DOHH2 (cell line): ENCODE measurements around the gene HDDC3.

Source experiments
- H3F3A ChIP-seq: fragments of 200-600 bp; sonication (generic), shearing (Covaris generic); 2 replicates; pipeline ENCODE4 v1.6.0; 2016; ENCODE audit warnings: antibody characterized with exemption, mild to moderate bottlenecking; ENCODE audit not compliant: control insufficient read depth, insufficient read depth
- H3K27ac ChIP-seq: fragments of 200-600 bp; sonication (generic); 2 replicates; pipeline ENCODE4 v1.5.1; 2014; ENCODE audit warnings: low read depth, mild to moderate bottlenecking, low read length, moderate library complexity
- H3K27me3 ChIP-seq: fragments of 200-600 bp; sonication (generic); 2 replicates; pipeline ENCODE4 v1.6.1; 2014; ENCODE audit warnings: mild to moderate bottlenecking, low read length, mixed read lengths; ENCODE audit not compliant: control insufficient read depth
- H3K36me3 ChIP-seq: fragments of 200-600 bp; sonication (generic); 2 replicates; pipeline ENCODE4 v1.6.1; 2014; ENCODE audit warnings: mild to moderate bottlenecking, low read length, moderate library complexity, mixed read lengths; ENCODE audit not compliant: control insufficient read depth
- H3K4me1 ChIP-seq: fragments of 200-600 bp; sonication (generic); 2 replicates; pipeline ENCODE4 v1.6.1; 2014; ENCODE audit warnings: mild to moderate bottlenecking, low read length, mixed read lengths; ENCODE audit not compliant: control insufficient read depth
- H3K4me2 ChIP-seq: fragments of 200-600 bp; sonication (generic); 2 replicates; pipeline ENCODE4 v1.6.0; 2014; ENCODE audit warnings: mild to moderate bottlenecking, low read length, moderate library complexity
- H3K4me3 ChIP-seq: fragments of 200-600 bp; sonication (generic); 2 replicates; pipeline ENCODE4 v1.5.1; 2014; ENCODE audit warnings: mild to moderate bottlenecking, low read length, mixed read lengths
- H3K79me2 ChIP-seq: fragments of 200-600 bp; sonication (generic); 2 replicates; pipeline ENCODE4 v1.6.1; 2014; ENCODE audit warnings: mild to moderate bottlenecking, low read length, mixed read lengths; ENCODE audit not compliant: control insufficient read depth
- H3K9me2 ChIP-seq: fragments of 200-600 bp; sonication (generic); replicated peaks from 2 replicates; pipeline ENCODE4 v1.6.1; 2014; ENCODE audit warnings: mild to moderate bottlenecking, low read length, mixed read lengths; ENCODE audit not compliant: control insufficient read depth
- H3K9me3 ChIP-seq: fragments of 200-600 bp; sonication (generic); 2 replicates; pipeline ENCODE4 v1.6.1; 2014; ENCODE audit warnings: antibody characterized with exemption, low read length, mixed read lengths; ENCODE audit not compliant: control insufficient read depth, insufficient read depth
- H4K20me1 ChIP-seq: fragments of 200-600 bp; sonication (generic); 2 replicates; pipeline ENCODE4 v1.6.0; 2014; ENCODE audit warnings: low read depth, mild to moderate bottlenecking, antibody characterized with exemption, low read length, moderate library complexity; ENCODE audit not compliant: control insufficient read depth, insufficient read depth
- CTCF ChIP-seq: fragments of 200-600 bp; sonication (generic); IDR thresholded peaks from one replicate; pipeline ENCODE4 v1.5.1; 2014; ENCODE audit warnings: antibody characterized with exemption, mild to moderate bottlenecking, low read depth, low read length; ENCODE audit not compliant: poor library complexity, severe bottlenecking
- EZH2phosphoT487 ChIP-seq: fragments of 200-600 bp; sonication (generic); IDR thresholded peaks from 2 replicates; pipeline ENCODE4 v1.6.1; 2017; ENCODE audit warnings: borderline replicate concordance, mild to moderate bottlenecking, antibody characterized with exemption, low read length, moderate library complexity, mixed read lengths

HDDC3 gene

GRCh38 chr15:90902840-90903732 is 29.3 kb downstream of the HDDC3 start, which contains the start of gene MAN2A2:
TSS of gene MAN2A2 (plus strand) at chr15:90903302. CDS start at chr15:90904208, 906 bp downstream.
- no peaks in the 10 kb centered on the region for H3F3A ChIP-seq
- peaks cover 28% of the 10 kb centered on the region for H3K79me2 ChIP-seq
- H3K4me2 ChIP-seq = peak within 1 kb of the TSS; percentile 77
- H3K9me3 ChIP-seq = no peaks in the 10 kb centered on the region
- H3K36me3 ChIP-seq = peaks cover 42% of the 10 kb centered on the region
- peak within 1 kb of the TSS; percentile 78 for H3K4me3 ChIP-seq
- H3K4me1 ChIP-seq = peaks cover 36% of the 10 kb centered on the region
- no peaks in the 10 kb centered on the region for H3K9me2 ChIP-seq
- H3K27ac ChIP-seq = peak within 1 kb of the TSS; percentile 89
- no peaks in the 10 kb centered on the region for H3K27me3 ChIP-seq
- TF ChIP-seq CTCF = no peak
- no peak for TF ChIP-seq EZH2phosphoT487
- H4K20me1 ChIP-seq = no peaks in the 10 kb centered on the region

GRCh38 chr15:90902040-90902839 is 30.1 kb downstream of the HDDC3 start:
- Histone ChIP-seq H3K4me3 (peak overlapping the region; percentile 73), H3K4me1 (peaks cover 44% of the 10 kb centered on the region)

More at GRCh38 chr15:90902040-90902839, 30.1 kb downstream of the HDDC3 start:
- Histone ChIP-seq H4K20me1 (no peaks in the 10 kb centered on the region), H3K36me3 (peaks cover 33% of the 10 kb centered on the region), H3K79me2 (peaks cover 28% of the 10 kb centered on the region), H3K4me2 (peak overlapping the region; percentile 76), H3K27me3 (no peaks in the 10 kb centered on the region), H3K27ac (peak overlapping the region; percentile 64), H3K9me3 (no peaks in the 10 kb centered on the region), H3F3A (peaks cover 5% of the 10 kb centered on the region; the same call in 1 of the 2 replicates), H3K9me2 (no peaks in the 10 kb centered on the region)
- TF ChIP-seq EZH2phosphoT487 (no peak), CTCF (peak; percentile 73)
